Kidney (tissue), 14 donors: ENCODE data around the gene ZNF268. TPM values are rescaled to one million over a fixed set of nuclear protein-coding genes. Genes with fewer than 3 reads are reported as not detected.
"Not testable (repeated sequence)": the region's sequence is repeated elsewhere in the genome, so short reads cannot be mapped to it uniquely, and the experiment has no call there.

ENCODE experiments used
- DNase-seq, 5 donors: peaks; one replicate each; pipeline ENCODE4 v3.0.0-alpha.2; 2013 to 2020
- FAIRE-seq: peaks from 2 replicates; lab custom pipeline; 2012; peaks lifted over from hg19 to GRCh38; lab: Jason Lieb, UNC
- H3K27ac ChIP-seq, 2 donors: one replicate each; pipeline ENCODE4 v1.7.0; 2013; ENCODE audit warnings: low read depth in 2 of 2, low read length in 2 of 2, inconsistent platforms in 1 of 2
- H3K27me3 ChIP-seq: one replicate; pipeline ENCODE4 v1.7.1; 2013; ENCODE audit warnings: low read length, inconsistent platforms; ENCODE audit not compliant: control insufficient read depth, insufficient read depth
- H3K36me3 ChIP-seq, 3 donors: one replicate each; pipeline versions ENCODE4 v1.7.0 to v1.7.1; 2013; ENCODE audit warnings: low read length in 3 of 3, control low read depth in 1 of 3, inconsistent platforms in 1 of 3; ENCODE audit not compliant: insufficient read depth in 3 of 3, control insufficient read depth in 2 of 3
- H3K4me1 ChIP-seq, 3 donors: one replicate each; pipeline versions ENCODE4 v1.7.0 to v1.7.1; 2013; ENCODE audit warnings: low read length in 3 of 3, inconsistent platforms in 1 of 3, low read depth in 1 of 3; ENCODE audit not compliant: control insufficient read depth in 2 of 3, insufficient read depth in 2 of 3
- H3K4me3 ChIP-seq, 3 donors: one replicate each; pipeline versions ENCODE4 v1.7.0 to v1.8.1; 2013; ENCODE audit warnings: low read length in 3 of 3, control low read depth in 1 of 3, inconsistent platforms in 1 of 3
- H3K9ac ChIP-seq, 3 donors: one replicate each; pipeline versions ENCODE4 v1.7.0 to v1.7.1; 2013; ENCODE audit warnings: low read length in 3 of 3, control low read depth in 1 of 3, inconsistent platforms in 1 of 3
- H3K9me3 ChIP-seq, 3 donors: one replicate each; pipeline versions ENCODE4 v1.7.0 to v1.7.1; 2013; ENCODE audit warnings: low read length in 3 of 3, control low read depth in 1 of 3, inconsistent platforms in 1 of 3; ENCODE audit not compliant: control insufficient read depth in 2 of 3, insufficient read depth in 1 of 3
- intact Hi-C: fragments of 100-400 bp; cut with DNase I; formaldehyde crosslinking; loops from one replicate; pipeline ENCODE4 v1.11.1; 2022
- polyA plus RNA-seq: library from polyadenylated mRNA; stranded (reverse); fragments of 350-450 nt; fragmentation: Illumina TruSeq; extraction: RNeasy Lipid Tissue Mini Kit (QIAGEN cat#74804); gene quantifications from one replicate; pipeline ENCODE4 v1.2.3, GENCODE V29; 2014; ENCODE audit warnings: low read depth, low replicate concordance; ENCODE audit not compliant: insufficient read depth
- total RNA-seq: library from RNA; stranded (reverse); fragmentation: NEBNext Ultra II Directional; extraction: Animal tissue kit (Norgen Biotek cat#: 25700); gene quantifications from one replicate; pipeline ENCODE4 v1.2.1, GENCODE V29; 2021
- TF ChIP-seq, protein P1 (sequence below): IDR thresholded peaks from 3 replicates; pipeline ENCODE4 v1.5.1; 2012; ENCODE audit warnings: mild to moderate bottlenecking, moderate library complexity, borderline replicate concordance; ENCODE audit not compliant: insufficient read depth; ENCODE audit errors: extremely low read depth
- donor health status: control.
- donor health status: control.
- donor health status: control.
- donor health status: control.
- donor health status: control.
- donor health status: DM: yes; HTN: yes; CAD: no.
- donor health status: Normal renal cell carcinoma (clear cell type).

Gene ZNF268
- total and polyA plus RNA-seq, 2 donors from 2014 or later, result 6.7 to 33.4 TPM

DNA sequence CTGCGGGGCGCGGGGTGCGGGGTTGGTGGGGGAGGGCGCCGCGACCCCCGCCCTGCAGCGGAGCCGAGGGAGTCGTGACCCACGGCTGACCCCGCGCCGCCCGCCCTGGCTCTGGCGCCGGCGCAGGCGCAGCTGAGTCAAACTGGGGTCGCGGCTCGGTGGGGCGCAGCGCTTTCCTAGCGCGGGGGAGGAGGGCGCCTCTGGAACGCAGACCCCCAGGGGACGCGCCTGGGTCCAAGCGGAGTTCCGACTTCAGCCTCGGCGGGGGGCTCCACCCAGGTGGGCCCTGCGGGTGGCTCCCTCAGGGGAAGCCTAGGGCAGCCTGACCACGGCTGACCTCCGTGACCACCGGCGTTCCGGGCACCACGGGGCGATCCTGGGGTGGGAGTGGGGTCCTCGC is 54.8 kb downstream of the ZNF268 start:
- no peaks in the 10 kb centered on the region for H3K4me1 ChIP-seq
- no peak overlapping the region for H3K27ac ChIP-seq
- H3K9me3 ChIP-seq, result no peaks in the 10 kb centered on the region
- TF ChIP-seq, protein P1, sequence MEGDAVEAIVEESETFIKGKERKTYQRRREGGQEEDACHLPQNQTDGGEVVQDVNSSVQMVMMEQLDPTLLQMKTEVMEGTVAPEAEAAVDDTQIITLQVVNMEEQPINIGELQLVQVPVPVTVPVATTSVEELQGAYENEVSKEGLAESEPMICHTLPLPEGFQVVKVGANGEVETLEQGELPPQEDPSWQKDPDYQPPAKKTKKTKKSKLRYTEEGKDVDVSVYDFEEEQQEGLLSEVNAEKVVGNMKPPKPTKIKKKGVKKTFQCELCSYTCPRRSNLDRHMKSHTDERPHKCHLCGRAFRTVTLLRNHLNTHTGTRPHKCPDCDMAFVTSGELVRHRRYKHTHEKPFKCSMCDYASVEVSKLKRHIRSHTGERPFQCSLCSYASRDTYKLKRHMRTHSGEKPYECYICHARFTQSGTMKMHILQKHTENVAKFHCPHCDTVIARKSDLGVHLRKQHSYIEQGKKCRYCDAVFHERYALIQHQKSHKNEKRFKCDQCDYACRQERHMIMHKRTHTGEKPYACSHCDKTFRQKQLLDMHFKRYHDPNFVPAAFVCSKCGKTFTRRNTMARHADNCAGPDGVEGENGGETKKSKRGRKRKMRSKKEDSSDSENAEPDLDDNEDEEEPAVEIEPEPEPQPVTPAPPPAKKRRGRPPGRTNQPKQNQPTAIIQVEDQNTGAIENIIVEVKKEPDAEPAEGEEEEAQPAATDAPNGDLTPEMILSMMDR, result no peak
- FAIRE-seq (no peak), DNase-seq (no peak)
- H3K36me3 ChIP-seq, result no peaks in the 10 kb centered on the region
- intact Hi-C loops, result no loop called here
- H3K4me3 ChIP-seq, result no peak overlapping the region
- H3K9ac ChIP-seq, result no peak overlapping the region
- no peaks in the 10 kb centered on the region for H3K27me3 ChIP-seq

DNA sequence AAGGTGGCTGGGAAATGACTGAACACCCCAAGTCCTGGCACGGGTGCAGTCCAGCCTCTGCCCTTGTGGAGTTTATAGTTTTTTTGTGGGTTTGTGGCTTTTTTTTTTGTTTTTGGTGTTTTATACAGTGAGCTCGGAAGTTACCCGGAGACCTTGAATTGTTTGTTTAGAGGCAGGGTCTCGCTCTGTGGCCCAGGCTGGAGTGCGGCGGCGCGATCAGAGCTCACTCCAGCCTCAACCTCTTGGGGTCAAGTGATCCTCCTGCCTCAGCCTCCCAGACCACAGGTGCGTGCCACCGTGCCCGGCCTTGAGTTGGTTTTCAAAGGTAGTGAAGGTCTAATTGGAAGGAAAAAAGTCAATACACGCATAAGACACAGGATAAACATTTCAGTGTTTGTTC is 55.3 kb downstream of the ZNF268 start:
- Histone ChIP-seq H3K4me3 (no peak overlapping the region), H3K4me1 (no peaks in the 10 kb centered on the region), H3K9me3 (no peaks in the 10 kb centered on the region), H3K27me3 (no peaks in the 10 kb centered on the region), H3K27ac (no peak overlapping the region), H3K9ac (no peak overlapping the region), H3K36me3 (no peaks in the 10 kb centered on the region)
- FAIRE-seq, result no peak
- TF ChIP-seq, protein P1, result no peak
- intact Hi-C loops, result no loop called here
- no peak for DNase-seq

DNA sequence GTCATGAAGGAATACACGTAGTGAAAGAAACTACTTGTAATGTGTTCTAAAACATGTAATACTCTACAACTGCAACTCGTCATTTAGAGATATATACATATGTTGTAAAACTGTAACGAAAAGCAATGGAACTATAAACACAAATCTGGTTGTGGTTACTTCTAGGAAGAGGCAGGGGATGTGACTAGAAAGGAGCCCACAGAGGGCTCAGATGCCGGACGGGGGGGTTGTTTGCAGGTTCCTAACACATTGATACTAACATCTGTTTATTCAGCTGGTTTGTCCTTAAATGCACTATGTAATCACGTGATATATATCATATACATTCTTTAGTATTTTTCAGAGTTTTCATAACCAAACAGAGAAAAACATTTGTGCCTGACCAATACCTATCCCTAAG is 70.4 kb downstream of the ZNF268 start:
- Histone ChIP-seq H3K9ac (no peak overlapping the region), H3K4me3 (no peak overlapping the region), H3K27me3 (no peaks in the 10 kb centered on the region), H3K36me3 (no peaks in the 10 kb centered on the region), H3K27ac (no peak overlapping the region), H3K4me1 (no peaks in the 10 kb centered on the region), H3K9me3 (no peaks in the 10 kb centered on the region)
- DNase-seq (no peak), FAIRE-seq (no peak)
- TF ChIP-seq, protein P1, result no peak
- intact Hi-C loops, result no loop called here

DNA sequence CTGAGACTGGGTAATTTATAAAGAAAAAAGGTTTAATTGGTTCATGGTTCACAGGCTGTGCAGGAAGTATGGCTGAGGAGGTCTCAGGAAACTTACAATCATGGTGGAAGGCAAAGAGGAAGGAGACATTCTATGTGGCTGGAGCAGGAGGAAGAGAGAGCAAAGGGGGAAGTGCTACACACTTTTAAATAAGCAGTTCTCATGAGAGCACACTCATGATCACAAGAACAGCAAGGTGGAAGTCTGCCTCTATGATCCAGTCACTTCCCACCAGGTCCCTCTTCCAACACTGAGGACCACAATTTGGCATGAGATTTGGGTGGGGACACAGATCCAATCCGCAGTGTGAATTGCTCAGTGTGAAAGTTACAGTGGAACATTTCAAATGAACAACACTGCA is 74.5 kb downstream of the ZNF268 start:
- H3K36me3 ChIP-seq, H3K27ac ChIP-seq, H3K4me1 ChIP-seq, FAIRE-seq, H3K9me3 ChIP-seq, DNase-seq, H3K27me3 ChIP-seq, H3K4me3 ChIP-seq, H3K9ac ChIP-seq, intact Hi-C loops: not testable (repeated sequence)
